GM19023 (cell line): ENCODE measurements around the gene ASCL2.

Source experiments
- ATAC-seq: cut with Tn5 transposase; IDR thresholded peaks from one replicate; pipeline ENCODE4 v1.9.1; 2021; ENCODE audit warnings: mild to moderate bottlenecking, moderate library complexity; ENCODE audit not compliant: unreplicated experiment

Gene ASCL2

DNA sequence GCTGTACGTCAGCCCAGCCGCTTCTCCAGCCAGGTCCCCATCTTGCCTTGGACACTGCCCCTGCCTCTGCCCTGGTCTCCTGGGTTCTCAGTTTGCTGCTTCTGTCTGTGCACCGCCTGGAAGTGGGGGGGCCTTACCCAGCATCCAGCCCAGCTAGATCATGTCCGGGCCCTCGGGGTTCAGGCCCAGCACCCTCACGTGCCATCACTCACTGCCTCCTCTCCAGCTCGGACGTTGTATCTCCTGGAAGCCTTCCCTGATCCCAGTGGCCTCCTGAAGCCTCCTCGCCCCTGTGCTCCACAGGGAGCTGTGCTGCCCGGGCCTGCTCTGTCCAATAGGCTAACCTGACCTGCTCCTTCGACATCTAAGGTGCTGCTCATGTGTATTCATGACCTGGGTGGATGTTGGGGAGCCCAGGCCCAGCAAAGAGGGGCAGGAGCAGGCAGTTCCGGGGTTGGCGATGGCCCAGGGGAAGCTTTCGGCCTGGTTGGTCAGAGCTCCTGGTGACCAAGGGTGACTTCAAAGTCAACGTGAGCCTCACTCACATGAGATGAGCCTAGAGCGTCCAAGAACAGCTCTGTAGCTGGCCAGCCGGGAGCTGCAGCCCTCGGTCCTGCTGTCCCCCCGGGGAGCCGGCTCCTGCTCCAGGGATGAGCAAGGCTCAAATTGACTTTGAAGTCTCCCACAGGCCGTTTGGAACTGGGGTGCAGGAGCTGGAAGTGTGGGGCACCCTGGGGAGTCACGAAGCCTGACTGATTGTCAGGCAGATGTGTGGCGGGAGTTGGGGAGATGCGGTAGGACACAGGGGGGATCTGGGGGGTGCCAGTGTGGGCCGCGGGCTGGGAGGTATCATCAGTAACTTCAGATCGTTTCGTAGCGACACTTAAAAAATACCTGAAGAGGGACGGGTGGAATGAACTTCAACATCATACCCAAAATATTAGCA lies 5.2 kb upstream of the ASCL2 start:
- ATAC-seq: no peak

DNA sequence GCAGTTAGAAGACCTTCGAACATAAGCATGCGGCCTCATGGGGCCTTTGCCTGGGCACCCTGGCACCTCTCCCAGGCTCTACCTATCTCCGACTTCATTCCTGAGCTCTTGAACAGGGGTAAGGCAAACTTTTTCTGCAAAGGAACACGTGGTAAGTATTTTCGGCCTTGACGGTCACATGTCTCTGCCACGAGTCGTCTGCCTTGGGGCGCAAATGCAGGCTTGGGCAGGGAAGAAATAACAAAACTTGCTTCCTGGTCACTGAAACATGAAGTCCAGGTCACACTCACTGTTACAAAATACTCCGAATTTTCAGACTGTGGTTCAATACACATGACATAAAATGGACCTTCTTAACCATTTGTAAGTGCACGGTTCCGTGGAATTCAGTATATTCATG lies 3.4 kb upstream of the ASCL2 start:
- ATAC-seq: no peak

DNA sequence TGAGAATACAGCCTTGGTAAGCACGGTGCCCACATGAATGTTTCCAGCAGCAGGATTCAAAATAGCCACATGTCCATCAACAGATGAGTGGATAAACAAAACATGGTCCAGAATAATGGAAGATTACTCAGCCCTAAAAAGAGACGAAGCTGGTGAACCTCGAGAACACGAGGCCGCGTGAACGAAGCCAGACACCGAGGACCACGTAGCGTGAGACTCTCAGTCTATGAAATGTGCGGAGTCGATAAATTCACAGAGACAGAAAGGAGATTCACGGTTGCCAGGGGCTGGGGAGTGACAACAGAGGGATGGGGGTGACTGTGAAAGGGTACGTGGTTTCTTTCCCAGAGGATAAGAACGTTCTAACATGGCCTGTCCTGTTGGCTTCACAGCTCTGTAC lies 2.9 kb upstream of the ASCL2 start:
- ATAC-seq: no peak

DNA sequence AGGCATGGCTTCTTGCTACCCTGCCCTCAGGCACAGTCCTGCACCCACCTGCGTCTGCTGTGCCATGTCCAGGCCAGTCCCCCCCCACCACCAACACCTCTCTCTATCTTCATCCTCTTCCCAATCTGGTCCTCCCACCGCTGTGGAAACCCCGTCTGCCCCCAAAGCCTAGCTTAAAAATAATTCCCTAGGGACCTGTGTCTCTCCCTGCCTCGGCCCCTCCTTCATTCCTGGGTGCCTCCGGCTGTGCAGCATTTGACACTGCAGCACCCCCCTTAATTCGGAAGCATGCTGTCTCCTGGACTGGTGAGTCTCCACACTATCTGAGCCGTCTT lies 2.5 kb upstream of the ASCL2 start:
- no peak for ATAC-seq

DNA sequence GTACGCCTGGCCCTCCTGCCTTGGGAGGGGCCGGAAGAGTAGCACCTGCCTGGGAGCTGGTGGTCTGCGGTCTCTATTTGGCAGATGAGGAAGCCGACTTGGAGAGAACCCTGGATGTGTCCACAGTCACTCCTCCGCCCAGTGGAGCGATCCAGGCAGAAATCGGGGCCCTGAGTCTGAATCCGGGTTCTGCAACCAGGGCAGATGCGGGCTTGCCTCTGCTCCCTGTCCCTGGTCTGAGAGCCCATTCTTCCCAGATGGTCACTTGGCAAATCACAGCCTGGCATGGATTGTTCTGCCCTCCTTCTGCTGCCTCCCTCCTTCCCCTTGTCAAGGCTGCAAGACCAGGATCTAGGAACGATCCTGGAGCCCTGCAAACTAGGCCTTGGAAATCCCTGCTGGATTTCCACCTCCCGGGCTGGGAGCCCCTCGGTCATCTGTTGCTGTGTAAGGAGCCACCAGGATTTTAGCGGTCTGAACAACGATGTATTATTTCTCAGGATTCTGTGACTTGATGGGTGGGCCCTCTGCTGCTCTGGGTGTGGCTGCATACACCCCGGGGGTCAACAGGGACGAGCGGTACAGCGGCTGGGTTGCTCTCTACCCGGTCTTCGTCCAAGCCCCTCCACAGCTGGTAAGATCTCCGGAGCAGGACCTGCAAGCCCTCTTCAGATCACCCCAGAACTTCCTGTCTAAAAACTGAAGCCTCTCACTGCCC lies 2.0 kb upstream of the ASCL2 start:
- no peak for ATAC-seq

- no peak for ATAC-seq
These were observed 1.2 kb upstream of the ASCL2 start for GRCh38 chr11:2271327-2272227.

DNA sequence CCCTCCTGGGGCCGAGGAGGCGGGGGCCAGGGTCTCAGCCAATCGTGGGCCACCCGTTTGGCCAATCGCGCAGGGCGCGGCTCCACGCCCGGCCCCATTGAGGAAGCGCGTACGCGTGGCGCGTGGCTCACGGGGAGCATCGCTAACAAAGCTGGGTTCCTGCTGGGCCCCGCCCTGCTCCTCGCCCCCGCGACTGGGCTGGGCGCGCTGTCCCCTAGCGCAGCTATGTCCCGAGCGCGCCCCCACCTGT lies 614 bp upstream of the ASCL2 start:
- ATAC-seq: no peak

DNA sequence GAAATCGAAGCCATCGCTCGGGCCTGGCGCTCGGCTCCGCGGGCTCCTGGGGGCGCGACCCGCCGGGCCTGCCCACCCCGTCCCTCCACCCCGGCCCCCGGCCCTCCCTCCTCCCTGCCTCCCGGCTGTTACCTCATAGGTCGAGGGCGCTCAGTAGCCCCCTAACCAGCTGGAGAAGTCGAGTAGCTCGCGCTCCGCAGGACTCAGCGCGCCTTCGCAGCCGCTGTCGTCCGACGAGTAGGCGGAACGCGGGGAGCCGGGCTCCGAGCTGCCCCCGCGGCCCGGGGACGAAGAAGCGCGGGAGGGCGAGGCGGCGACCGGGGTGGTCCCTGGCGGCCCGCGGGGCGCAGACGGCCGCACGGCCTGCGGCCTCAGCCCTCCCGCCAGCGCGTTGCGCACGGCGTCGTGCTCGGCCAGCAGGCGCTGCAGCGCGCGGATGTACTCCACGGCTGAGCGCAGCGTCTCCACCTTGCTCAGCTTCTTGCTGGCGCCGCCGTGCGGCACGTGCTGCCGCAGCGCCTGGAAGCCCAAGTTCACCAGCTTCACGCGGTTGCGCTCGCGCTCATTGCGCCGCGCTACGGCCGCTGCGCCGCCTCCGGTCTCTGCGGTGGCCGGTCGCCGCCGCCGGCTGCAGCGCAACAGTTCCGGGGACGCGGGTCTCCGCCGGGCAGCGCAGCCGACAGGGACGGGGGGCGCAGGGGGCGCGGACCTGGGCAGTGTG lies 627 bp downstream of the ASCL2 start:
- no peak for ATAC-seq

- ATAC-seq: no peak
These were observed 1.4 kb downstream of the ASCL2 start for GRCh38 chr11:2268729-2269600.

DNA sequence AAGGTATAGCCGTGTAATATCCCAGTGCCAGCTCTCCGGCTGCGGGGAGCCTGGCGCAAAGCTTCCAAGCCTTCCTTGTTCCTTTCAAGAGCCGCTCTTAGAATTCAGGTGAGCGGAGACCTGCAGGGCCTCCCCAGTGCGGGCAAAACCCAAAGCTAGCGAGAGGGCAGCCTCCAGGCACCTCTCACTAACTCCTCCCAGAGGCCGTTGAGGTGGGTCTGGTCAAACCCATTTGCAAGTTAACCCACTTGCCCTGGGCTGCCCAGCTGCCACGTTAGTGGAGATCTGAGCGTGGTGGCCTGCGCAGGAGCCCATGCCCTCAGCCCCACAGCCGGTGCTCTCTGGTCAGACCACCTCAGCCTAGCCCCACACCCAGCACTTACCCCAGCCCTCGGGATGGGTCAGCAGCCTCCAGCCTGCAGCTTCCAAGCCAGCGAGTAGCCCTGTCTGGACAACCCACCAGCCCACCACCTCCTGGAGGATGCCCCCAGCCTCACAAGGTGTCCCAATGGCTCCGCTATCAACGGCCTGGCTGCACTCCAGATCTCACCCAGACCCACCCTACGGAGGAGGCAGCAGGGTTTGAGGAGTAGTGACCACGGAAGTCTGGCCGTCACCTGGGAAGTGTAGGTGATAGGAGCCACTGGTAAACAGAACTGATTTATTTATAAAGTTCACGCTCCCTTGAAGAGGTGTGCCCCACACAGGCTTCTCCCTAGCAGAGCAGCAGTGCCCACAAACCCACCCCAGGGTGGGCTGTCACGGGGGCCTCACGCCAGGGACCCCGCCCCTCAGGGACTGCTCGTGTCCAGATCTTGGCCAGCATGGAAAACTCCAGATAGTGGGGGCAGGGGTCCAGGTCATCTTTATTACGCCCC lies 2.3 kb downstream of the ASCL2 start:
- ATAC-seq: no peak

- no peak for ATAC-seq
These were observed 3.0 kb downstream of the ASCL2 start for GRCh38 chr11:2267306-2267850.

GRCh38 chr11:2266586-2267305 lies 3.6 kb downstream of the ASCL2 start:
- ATAC-seq: no peak

GRCh38 chr11:2265854-2266585 lies 4.4 kb downstream of the ASCL2 start:
- no peak for ATAC-seq

DNA sequence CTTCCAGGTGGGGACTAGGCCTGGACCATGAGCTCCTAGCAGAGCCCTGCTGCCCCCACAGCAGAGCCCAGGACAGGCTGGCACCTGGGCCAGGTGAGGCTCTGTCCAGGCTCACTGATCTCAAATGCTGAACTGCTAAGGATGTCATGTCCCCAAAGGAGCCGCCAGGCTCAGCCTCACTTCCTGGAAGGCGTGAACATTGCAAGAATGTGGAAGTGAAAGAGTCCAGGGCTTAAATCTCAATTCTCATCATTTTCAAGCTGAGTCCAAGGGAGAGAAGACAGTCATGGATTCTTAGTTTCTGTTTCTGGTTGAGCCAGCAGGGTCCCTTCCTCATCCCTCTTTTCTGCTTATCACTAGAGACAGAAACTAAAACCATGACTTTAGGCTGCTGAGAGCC lies 5.0 kb downstream of the ASCL2 start:
- ATAC-seq: no peak

DNA sequence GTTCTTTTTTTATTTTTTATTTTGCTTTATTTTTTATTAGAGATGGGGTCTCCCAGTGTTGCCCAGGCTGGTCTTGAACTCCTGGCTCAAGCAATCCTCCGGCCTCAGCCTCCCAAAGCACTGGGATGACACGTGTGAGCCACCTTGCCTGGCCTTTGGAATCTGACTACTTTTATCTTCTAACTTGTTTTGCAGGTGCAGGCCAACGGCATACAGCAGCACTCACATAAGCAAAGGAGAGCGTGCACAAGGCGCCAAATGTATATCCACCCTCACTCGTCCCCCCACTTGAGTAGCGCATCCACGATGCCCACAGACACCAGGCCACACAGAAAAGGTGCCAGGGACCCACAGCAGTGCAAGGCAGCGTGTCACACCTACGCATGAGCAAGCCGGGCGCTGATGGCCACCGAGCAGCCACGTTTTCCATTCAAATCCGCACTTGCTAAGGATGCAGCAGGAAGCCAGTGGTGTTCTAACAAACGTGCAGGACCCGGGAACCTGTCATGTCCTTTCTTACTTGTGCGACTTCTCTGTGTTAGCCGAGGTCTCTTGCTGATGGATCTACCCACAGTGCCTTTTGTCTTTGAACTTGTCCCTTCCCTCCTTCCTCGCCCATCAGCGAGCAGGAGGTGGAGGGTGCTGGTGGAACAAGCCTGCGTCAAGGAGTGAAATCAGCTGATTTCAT lies 5.9 kb downstream of the ASCL2 start:
- no peak for ATAC-seq

DNA sequence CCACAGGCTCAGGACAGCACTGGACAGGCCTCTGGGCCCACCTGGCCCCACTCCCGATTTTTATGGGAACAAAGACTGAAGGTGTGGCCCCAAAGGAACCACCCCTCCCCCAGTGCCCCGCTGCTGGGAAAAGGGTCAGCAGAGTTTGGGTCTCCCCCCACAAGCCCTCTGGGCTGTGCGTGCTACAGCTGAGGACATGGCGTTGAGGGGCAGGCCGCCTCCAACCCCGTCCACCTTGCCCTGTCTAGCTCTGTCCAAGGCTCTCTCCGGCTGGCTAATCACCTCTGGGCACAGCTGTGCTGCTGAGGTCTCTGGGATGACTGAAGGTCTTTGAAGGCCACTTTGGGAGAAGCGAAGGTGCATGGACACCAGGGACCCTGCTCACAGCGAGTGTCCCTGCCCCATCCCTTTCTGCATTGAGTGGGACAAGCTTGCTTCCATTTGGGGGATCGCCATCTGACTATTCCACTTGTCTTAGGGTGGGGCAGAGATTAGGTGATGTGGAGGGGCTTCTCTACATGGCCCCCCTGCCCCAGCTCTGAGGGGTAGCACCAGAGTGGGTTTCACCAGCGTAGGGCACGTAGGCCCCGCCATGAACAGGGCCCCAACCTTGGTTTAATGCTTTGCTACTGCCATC lies 6.5 kb downstream of the ASCL2 start:
- no peak for ATAC-seq
